Gastrocnemius medialis (tissue), 4 donors: ENCODE results near the gene MYO18B.

ENCODE experiments used
- POLR2A ChIP-seq, 2 donors: fragments of 450-650 bp; IDR thresholded peaks; one replicate each; pipeline ENCODE4 v1.6.1; 2017; ENCODE audit warnings: antibody characterized with exemption in 2 of 2, mild to moderate bottlenecking in 2 of 2, moderate library complexity in 2 of 2
- TF ChIP-seq, protein P1 (sequence below), 5 experiments: fragments of 450-650 bp in 3 of 5; fragments of 200-600 bp in 2 of 5; sonication (generic) in 2 of 5; IDR thresholded peaks in 4 of 5; conservative IDR thresholded peaks in 1 of 5; 1 replicate in 4 of 5; 2 replicates in 1 of 5; pipeline ENCODE4 v1.5.1; 2016 to 2019; ENCODE audit warnings: antibody characterized with exemption in 5 of 5, mild to moderate bottlenecking in 3 of 5, moderate library complexity in 3 of 5

DNA sequence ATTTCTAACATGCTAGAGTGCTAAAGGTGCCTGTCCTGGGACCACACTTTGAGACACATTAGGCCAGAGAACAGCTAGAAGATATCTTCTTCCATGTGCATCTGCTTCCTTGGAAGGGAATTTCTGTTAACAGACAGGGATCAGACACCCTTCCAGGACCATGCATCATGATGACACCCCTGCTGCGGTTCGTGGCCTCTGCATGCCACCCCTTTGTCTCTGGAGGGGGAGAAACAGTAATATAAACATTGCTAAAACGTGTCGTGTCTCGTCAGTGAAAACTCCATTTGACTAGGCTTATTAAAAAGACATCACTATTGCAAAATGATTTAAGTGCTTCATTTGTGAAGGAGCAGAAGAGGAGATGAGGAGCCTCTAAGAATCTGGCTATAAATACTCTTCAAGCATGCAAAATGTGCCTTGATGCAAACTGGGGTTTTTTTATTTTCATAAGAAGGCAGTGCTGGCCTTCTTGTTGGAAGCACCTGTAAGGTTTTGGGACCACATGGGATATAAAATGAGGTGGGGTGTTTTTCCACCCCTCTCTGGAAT is 141.6 kb downstream of the MYO18B start:
- TF ChIP-seq, protein P1, sequence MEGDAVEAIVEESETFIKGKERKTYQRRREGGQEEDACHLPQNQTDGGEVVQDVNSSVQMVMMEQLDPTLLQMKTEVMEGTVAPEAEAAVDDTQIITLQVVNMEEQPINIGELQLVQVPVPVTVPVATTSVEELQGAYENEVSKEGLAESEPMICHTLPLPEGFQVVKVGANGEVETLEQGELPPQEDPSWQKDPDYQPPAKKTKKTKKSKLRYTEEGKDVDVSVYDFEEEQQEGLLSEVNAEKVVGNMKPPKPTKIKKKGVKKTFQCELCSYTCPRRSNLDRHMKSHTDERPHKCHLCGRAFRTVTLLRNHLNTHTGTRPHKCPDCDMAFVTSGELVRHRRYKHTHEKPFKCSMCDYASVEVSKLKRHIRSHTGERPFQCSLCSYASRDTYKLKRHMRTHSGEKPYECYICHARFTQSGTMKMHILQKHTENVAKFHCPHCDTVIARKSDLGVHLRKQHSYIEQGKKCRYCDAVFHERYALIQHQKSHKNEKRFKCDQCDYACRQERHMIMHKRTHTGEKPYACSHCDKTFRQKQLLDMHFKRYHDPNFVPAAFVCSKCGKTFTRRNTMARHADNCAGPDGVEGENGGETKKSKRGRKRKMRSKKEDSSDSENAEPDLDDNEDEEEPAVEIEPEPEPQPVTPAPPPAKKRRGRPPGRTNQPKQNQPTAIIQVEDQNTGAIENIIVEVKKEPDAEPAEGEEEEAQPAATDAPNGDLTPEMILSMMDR (IDR thresholded peaks at IDR 0.05 in 4 of 5, conservative IDR thresholded peaks at IDR 0.05 in 1 of 5): no peak
- no peak for TF ChIP-seq POLR2A (IDR thresholded peaks at IDR 0.05)
